ENCODE data around the gene POLA1.
"Not testable (repeated sequence)": the region's sequence is repeated elsewhere in the genome, so short reads cannot be mapped to it uniquely, and the experiment has no call there.

The POLA1 gene

DNA sequence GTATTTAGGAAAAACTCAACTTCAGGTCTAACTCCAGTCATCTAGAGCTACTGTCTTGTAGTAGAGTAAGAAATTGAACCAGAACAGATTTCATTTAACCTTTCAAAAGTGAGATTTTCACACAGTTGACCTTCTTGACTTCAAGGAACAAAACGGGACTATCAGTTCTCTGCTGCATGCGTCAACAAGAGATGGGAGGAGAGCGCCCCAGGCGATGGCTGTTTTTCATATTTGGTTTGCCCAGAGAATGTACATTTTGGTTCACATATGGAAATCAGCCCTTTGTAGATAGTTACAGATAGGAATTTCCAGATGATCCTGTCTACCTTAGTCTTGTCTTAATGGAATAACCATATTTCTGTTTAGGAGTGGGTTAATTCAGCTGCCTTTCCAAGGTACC is 158.1 kb downstream of the POLA1 start:
- no peak overlapping the region for H3K27ac Mint-ChIP-seq
- TF ChIP-seq, protein P1, sequence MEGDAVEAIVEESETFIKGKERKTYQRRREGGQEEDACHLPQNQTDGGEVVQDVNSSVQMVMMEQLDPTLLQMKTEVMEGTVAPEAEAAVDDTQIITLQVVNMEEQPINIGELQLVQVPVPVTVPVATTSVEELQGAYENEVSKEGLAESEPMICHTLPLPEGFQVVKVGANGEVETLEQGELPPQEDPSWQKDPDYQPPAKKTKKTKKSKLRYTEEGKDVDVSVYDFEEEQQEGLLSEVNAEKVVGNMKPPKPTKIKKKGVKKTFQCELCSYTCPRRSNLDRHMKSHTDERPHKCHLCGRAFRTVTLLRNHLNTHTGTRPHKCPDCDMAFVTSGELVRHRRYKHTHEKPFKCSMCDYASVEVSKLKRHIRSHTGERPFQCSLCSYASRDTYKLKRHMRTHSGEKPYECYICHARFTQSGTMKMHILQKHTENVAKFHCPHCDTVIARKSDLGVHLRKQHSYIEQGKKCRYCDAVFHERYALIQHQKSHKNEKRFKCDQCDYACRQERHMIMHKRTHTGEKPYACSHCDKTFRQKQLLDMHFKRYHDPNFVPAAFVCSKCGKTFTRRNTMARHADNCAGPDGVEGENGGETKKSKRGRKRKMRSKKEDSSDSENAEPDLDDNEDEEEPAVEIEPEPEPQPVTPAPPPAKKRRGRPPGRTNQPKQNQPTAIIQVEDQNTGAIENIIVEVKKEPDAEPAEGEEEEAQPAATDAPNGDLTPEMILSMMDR (IDR thresholded peaks at IDR 0.05; ENCODE audit: unreplicated experiment in 3 of 3): no peak

DNA sequence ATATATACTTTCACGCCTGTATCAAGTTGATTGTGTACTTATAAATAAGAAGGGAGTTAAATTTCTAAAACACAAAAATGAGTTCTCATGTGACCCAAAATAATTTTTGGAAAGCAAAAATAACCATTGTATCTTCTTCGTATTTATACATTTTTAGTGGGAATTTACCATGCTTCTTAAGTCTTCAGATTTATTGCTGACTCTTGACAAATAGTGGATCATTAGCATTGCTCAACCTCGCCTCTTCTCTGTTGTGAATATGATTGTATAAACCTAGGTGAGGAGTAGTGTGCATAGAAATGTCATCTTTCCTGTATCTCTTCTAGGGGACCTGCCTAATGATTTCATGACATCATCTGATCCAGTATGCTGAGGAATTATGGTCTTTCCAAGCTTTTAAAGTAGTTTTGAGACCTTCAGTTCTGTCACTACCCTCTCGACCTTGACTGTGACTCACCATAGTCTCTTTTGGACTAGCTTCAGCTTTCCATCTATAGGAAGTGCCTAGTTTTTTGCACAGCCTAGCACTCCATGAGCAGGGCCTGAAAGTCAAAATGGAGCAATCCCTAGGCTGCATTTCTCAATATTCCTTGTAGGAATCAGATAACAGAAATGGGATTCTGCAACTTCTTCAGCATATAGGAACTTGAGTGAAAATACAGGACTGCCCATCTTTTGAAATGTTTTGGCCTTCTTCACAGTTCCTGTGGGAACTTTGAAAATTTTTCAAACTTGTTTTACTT is 164.5 kb downstream of the POLA1 start:
- no peaks in the 10 kb centered on the region for H3K9me3 Mint-ChIP-seq
- TF ChIP-seq, protein P1 (IDR thresholded peaks at IDR 0.05; ENCODE audit: unreplicated experiment in 3 of 3): no peak
- H3K27me3 Mint-ChIP-seq (ENCODE audit: low read depth): no peaks in the 10 kb centered on the region
- no peak overlapping the region for H3K27ac Mint-ChIP-seq
- H3K4me3 Mint-ChIP-seq: no peak overlapping the region
- H3K4me1 Mint-ChIP-seq: peaks cover 7% of the 10 kb centered on the region
- peaks cover 14% of the 10 kb centered on the region for H3K36me3 Mint-ChIP-seq (ENCODE audit: low read depth)

More for the DNA sequence above, 158.1 kb downstream of the POLA1 start:
- Mint-ChIP-seq H3K27me3 (ENCODE audit: low read depth) (no peaks in the 10 kb centered on the region), H3K9me3 (no peaks in the 10 kb centered on the region), H3K4me1 (peaks cover 3% of the 10 kb centered on the region), H3K36me3 (ENCODE audit: low read depth) (peaks cover 35% of the 10 kb centered on the region), H3K4me3 (no peak overlapping the region)

DNA sequence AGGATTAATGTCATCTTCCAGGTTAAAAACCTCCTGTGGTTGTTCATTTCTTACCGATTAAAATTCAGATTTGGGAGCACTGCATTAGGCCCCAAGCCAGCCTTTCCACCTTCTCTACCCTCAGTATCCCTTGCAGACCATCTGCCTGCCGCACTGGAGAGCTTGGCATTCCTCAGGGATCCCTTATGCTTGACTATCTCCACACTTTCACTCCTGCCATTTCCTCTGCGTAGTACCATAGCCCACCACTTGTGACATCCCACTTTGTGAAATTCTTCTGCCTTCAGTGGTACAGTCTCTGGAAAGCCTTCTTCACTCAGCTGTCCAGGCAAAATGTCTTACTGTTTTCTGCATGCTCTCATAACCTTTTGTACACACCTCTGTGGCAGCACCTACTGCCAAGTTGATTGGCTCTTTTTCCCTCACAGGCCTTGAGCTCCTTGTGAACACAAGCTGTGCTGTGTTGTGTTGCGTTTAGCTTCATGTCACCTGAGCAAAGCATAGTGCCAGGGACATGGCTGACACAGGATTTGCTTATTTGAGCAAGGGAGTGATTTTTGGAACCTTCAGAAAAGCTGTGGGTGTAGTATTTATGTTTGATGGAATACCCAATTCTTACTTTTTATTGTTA is 165.6 kb downstream of the POLA1 start:
- peaks cover 15% of the 10 kb centered on the region for H3K36me3 Mint-ChIP-seq (ENCODE audit: low read depth)
- peaks cover 12% of the 10 kb centered on the region for H3K4me1 Mint-ChIP-seq
- no peak overlapping the region for H3K27ac Mint-ChIP-seq
- H3K9me3 Mint-ChIP-seq: no peaks in the 10 kb centered on the region
- H3K27me3 Mint-ChIP-seq (ENCODE audit: low read depth): no peaks in the 10 kb centered on the region
- TF ChIP-seq, protein P1 (IDR thresholded peaks at IDR 0.05; ENCODE audit: unreplicated experiment in 3 of 3): peak in 1 of 3 experiments; percentile 8
- H3K4me3 Mint-ChIP-seq: no peak overlapping the region

DNA sequence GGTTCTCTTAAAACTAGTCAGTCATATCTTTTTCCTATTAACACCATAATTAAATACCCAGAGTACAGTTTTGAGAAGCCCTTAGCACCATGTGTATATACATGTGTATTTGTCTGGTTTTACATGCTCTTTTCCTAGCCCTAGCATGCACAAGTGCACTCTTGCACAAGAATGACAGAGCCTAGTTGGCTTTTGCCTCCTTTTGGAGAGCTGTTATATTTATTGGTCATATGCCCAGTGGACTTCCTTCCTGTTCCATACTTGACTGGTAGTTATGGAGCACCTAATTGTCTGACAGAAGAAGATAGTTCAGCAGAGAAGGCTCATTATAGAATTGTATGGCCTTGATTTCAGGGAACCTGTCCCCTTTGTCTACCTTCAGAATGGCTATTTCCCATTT is 166.4 kb downstream of the POLA1 start:
- H3K36me3 Mint-ChIP-seq (ENCODE audit: low read depth): peaks cover 13% of the 10 kb centered on the region
- no peaks in the 10 kb centered on the region for H3K9me3 Mint-ChIP-seq
- peaks cover 12% of the 10 kb centered on the region for H3K4me1 Mint-ChIP-seq
- H3K27me3 Mint-ChIP-seq (ENCODE audit: low read depth): no peaks in the 10 kb centered on the region
- no peak overlapping the region for H3K4me3 Mint-ChIP-seq
- no peak overlapping the region for H3K27ac Mint-ChIP-seq
- TF ChIP-seq, protein P1 (IDR thresholded peaks at IDR 0.05; ENCODE audit: unreplicated experiment in 3 of 3): no peak

DNA sequence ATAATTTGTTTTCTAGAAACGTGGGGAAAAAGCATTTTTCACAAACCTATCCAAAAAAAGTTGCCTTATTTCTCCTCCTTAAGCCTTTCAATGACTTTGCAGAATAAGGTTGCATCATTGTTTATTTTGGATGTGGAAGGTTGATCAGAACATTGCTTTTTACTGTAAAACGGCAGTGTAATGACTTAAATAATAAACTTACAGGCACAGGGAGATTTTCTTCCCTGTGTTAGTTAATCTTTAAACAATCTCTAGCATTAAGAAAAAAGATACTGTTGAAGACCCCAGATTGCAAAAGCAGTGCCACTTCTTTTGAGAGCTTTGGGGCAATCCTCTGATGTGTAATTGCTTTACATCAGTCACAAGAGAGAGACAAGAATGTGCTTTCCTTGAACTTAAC is 168.6 kb downstream of the POLA1 start:
- Mint-ChIP-seq H3K27me3 (ENCODE audit: low read depth) (no peaks in the 10 kb centered on the region), H3K27ac (peak overlapping the region in 2 of 3 experiments; percentile 61 to 76), H3K4me1 (peaks cover 12% of the 10 kb centered on the region), H3K36me3 (ENCODE audit: low read depth) (peaks cover 8% of the 10 kb centered on the region), H3K9me3 (no peaks in the 10 kb centered on the region), H3K4me3 (no peak overlapping the region)
- TF ChIP-seq, protein P1 (IDR thresholded peaks at IDR 0.05; ENCODE audit: unreplicated experiment in 3 of 3): no peak

DNA sequence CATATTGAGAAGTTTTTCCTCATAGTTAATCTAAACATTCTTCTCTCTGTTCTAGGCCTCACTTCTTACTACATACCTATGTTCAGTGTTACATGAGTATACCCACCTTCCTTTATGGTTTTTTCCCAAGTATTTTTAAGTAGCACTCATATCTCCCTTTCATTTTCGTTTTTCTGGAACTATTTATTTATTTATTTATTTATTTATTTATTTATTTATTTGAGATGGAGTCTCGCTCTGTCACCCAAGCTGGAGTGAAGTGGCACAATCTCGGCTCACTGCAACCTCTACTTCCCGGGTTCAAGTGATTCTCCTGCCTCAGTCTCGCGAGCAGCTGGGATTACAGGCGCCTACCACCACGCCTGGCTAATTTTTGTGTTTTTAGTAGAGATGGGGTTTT is 170.1 kb downstream of the POLA1 start:
- H3K4me1 Mint-ChIP-seq: peaks cover 12% of the 10 kb centered on the region
- H3K27me3 Mint-ChIP-seq (ENCODE audit: low read depth); H3K27ac Mint-ChIP-seq; H3K4me3 Mint-ChIP-seq; H3K9me3 Mint-ChIP-seq; H3K36me3 Mint-ChIP-seq (ENCODE audit: low read depth): not testable (repeated sequence)

Data from nephron (organoid).